ENCODE data around the gene LIME1. TPM values are rescaled to one million over a fixed set of nuclear protein-coding genes. Genes with fewer than 3 reads are reported as not detected.

The LIME1 gene
- total and polyA plus RNA-seq, 10 of the 15 experiments (the other 5 are each of a cell fraction or from before 2014, with no cell fraction given): 0.35 to 154 (median 49.9) TPM

DNA sequence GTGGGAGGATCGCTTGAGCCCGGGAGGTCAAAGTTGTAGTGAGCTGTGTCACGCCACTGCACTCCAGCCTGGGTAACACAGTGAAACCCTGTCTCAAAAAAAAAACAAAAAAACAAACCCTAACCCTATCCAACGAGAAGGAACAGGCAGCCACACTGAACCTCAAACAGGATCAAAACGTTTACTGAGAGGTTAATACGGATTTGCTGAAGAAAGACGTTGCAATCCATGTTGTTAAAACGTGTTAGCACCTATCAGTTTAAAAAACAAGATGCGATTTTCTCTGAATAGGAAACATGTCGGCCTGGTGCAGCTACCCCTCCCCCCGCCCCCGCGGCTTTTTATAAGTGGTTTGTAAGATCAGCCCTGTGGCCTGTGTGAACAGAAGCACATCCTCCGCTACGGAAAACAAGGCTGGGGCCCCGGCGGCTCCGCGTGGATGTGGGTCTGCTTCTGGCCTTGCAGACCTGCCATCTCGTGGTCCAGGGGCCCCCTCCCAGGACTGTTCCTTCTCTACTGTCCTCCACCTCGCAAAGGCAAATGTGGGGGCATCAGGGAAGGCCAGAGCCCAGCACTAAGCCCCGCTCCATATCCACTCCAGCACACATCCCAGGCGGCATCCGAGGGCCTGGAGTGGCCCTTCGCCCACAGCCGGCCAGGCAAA, 14.5 kb downstream of the LIME1 start:
- ATAC-seq (no peak), DNase-seq (ENCODE audit: low read depth, low spot score) (no peak), FAIRE-seq (no peak)
- in situ Hi-C loops (cut with MboI) (no loop called here), intact Hi-C loops (cut with micrococcal nuclease; ENCODE audit: unreplicated experiment) (no loop called here)
- no TSS peak for BruUV-seq (replicated peaks)
- SMC1A ChIA-PET (ENCODE audit: uncharacterized antibody, unreplicated experiment): interaction anchor here (0.8 kb wide), 1 partner anchor 352 kb away, joined by 5 read pairs; no protein-coding TSS in a partner anchor
- CTCF ChIA-PET: no interaction called here
- H3K4me2 ChIP-seq (ENCODE audit: control insufficient read depth, insufficient read depth): no peak overlapping the region
- no peak overlapping the region for H3K4me3 ChIP-seq
- H3K27me3 ChIP-seq (replicated peaks in 1 of 2; ENCODE audit: control insufficient read depth in 2 of 2, insufficient read depth in 2 of 2, low read length in 1 of 2): peaks cover 0 to 1% of the 10 kb centered on the region in 2 experiments; a peak in 1 of 4 replicates
- no peaks in the 10 kb centered on the region for H3K36me3 ChIP-seq (ENCODE audit: control insufficient read depth in 2 of 2, insufficient read depth in 2 of 2, low read length in 1 of 2)
- H3K79me2 ChIP-seq (ENCODE audit: control insufficient read depth, insufficient read depth, low read length): no peaks in the 10 kb centered on the region
- H3K4me1 ChIP-seq (ENCODE audit: control insufficient read depth, insufficient read depth, low read length): no peaks in the 10 kb centered on the region
- no peaks in the 10 kb centered on the region for H3K9me3 ChIP-seq (replicated peaks; ENCODE audit: control insufficient read depth, insufficient read depth, low read length)
- H2AFZ ChIP-seq (ENCODE audit: control insufficient read depth, low read depth, low read length): no peak overlapping the region
- RAD21 ChIA-PET (ENCODE audit: unreplicated experiment): no interaction called here
- H3K27ac ChIP-seq (ENCODE audit: control insufficient read depth, insufficient read depth): no peak overlapping the region
- no peaks in the 10 kb centered on the region for H4K20me1 ChIP-seq (ENCODE audit: control insufficient read depth, insufficient read depth)
- WGBS (ENCODE audit: insufficient coverage, insufficient replicate concordance, low lambda C conversion rate, missing lambda C conversion rate): 71% methylated on average over 24 of the region's 26 CpGs
- no peak overlapping the region for H3K9ac ChIP-seq (ENCODE audit: control insufficient read depth, insufficient read depth, low read length)
- TF ChIP-seq RFX5 (IDR thresholded peaks at IDR 0.05; ENCODE audit: low read depth, low read length) (no peak), BACH1 (IDR thresholded peaks at IDR 0.05; ENCODE audit: borderline replicate concordance) (no peak), CHD1 (IDR thresholded peaks at IDR 0.05; ENCODE audit: low read depth, low read length) (no peak), NFIC (IDR thresholded peaks at IDR 0.05; ENCODE audit: low read depth, low read length) (no peak), ZNF274 (IDR thresholded peaks at IDR 0.05; ENCODE audit: insufficient read depth, insufficient read length) (no peak), SMC3 (IDR thresholded peaks at IDR 0.05; ENCODE audit: borderline replicate concordance, low read length) (no peak), JUND (IDR thresholded peaks at IDR 0.05; ENCODE audit: low read depth, low read length) (no peak), SMAD5 (IDR thresholded peaks at IDR 0.05; ENCODE audit: low read depth) (no peak)
- TF ChIP-seq, protein P1, sequence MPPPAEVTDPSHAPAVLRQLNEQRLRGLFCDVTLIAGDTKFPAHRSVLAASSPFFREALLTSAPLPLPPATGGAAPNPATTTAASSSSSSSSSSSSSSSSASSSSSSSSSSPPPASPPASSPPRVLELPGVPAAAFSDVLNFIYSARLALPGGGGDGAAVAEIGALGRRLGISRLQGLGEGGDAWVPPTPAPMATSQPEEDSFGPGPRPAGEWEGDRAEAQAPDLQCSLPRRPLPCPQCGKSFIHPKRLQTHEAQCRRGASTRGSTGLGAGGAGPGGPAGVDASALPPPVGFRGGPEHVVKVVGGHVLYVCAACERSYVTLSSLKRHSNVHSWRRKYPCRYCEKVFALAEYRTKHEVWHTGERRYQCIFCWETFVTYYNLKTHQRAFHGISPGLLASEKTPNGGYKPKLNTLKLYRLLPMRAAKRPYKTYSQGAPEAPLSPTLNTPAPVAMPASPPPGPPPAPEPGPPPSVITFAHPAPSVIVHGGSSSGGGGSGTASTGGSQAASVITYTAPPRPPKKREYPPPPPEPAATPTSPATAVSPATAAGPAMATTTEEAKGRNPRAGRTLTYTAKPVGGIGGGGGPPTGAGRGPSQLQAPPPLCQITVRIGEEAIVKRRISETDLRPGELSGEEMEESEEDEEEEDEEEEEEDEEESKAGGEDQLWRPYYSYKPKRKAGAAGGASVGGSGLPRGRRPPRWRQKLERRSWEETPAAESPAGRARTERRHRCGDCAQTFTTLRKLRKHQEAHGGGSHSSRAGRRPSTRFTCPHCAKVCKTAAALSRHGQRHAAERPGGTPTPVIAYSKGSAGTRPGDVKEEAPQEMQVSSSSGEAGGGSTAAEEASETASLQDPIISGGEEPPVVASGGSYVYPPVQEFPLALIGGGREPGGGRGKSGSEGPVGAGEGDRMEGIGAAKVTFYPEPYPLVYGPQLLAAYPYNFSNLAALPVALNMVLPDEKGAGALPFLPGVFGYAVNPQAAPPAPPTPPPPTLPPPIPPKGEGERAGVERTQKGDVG (CRISPR knock-in tag; IDR thresholded peaks at IDR 0.05): no peak
- POLR2A ChIA-PET: interaction anchor here (0.6 to 0.8 kb wide), 2 partner anchors 14 to 96 kb away, joined by 3 read pairs; partner anchors contain the start of gene LIME1

Data from GM12878 (cell line).